Ramos (cell line): ENCODE measurements around the gene MYO18B.

ENCODE experiments used
- in situ Hi-C: fragments of 300-500 bp; cut with MboI; formaldehyde crosslinking; loops from one replicate; pipeline ENCODE4 v1.14.3; 2022; ENCODE audit warnings: low sequenced_read_pairs; ENCODE audit not compliant: unreplicated experiment

The MYO18B gene

DNA sequence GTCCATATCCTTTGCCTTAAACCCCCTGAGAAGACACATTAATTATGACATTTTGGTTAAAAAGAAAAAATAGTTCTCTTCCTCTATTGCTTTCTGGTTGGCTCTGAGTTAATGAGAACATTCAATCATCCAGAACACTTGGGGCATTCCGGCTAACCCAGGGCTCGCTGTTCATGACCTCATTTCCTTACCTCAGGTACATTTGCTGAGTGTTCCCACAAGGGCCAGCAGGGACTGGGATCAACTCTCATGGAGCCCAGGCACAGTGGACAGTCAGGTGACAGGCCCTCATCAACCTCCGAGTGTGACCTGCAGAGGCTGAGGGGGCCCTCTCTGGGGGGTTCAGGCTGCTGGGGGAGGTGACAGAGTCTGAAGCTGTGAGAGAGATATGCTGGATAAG, 98.9 kb downstream of the MYO18B start:
- in situ Hi-C loops, result no loop called here

GRCh38 chr22:25841775-25842174, 99.8 kb downstream of the MYO18B start:
- in situ Hi-C loops, result no loop called here

DNA sequence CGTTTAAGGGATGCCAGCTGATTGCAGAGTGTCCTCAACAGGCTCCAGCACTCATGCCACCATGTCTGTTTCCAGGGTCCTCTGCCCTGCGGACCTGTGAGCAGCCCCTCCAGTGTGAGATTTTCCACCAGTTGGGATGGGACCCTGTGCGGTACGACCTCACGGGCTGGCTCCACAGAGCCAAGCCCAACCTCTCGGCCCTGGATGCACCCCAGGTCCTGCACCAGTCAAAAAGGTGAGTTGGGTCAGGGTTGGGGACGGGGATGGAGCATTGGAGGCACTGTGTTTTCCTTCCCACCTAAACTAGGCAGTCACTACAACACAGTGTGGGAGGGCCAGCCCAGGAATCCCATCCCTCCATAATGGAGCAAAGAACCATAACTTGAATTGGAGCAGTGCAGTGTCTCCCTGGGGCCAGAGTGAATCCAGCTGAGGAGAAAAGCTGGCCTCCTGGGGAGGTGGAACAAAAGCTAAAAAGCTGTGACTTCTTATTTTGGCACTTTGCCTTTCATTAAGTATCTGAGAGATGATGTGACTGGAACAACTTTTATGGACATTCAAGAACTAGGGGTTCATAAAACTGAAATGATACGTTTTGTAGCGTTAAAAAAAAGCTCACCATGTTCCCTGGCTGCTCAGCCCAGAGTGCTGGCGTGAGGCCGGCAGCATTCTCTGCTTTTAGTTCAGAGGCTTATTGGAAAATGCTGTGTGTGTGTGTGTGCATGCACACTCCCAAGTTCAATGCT, 101.8 kb downstream of the MYO18B start:
- in situ Hi-C loops, result no loop called here

GRCh38 chr22:25844601-25845000, 102.6 kb downstream of the MYO18B start:
- in situ Hi-C loops, result no loop called here

- in situ Hi-C loops, result no loop called here
Observed at GRCh38 chr22:25845985-25846745, 104.2 kb downstream of the MYO18B start.

DNA sequence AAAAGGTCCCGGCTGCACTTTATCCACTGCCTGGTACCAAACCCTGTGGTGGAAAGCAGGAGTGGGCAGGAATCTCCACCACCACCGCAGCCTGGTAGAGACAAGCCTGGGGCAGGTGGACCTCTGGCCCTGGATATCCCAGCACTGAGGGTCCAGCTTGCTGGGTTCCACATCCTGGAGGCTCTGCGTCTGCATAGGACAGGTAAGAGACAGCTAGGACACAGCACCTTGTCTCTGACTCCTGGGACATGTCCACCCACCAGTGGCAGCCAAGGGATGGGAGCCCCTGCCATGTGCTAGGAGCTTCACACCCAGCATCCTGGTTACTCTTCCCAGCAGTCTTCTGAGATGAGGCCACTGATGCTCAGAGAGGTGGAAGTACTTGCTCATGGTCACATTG, 105.5 kb downstream of the MYO18B start:
- in situ Hi-C loops, result no loop called here

- in situ Hi-C loops, result no loop called here
Observed at GRCh38 chr22:25848954-25849353, 107.0 kb downstream of the MYO18B start.

- in situ Hi-C loops, result no loop called here
Observed at GRCh38 chr22:25849522-25849921, 107.5 kb downstream of the MYO18B start.

DNA sequence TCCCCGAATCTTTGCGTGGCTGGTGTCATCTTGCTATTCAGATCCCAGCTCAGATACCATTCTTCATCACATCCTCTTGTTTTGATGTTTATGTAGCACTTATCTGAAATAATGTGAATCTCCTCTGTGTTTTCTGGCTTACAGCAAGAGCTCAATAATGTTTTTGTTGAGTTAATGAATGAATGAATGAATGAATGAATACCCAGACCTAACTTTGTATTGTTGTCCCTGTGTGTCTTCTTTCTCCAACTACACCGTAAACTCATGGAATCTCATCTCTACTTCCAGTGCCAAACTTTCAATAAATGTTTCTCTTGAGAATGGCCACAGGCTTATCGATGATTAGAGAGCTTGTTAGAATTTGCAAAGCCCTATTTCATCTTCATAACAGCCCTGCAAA, 110.2 kb downstream of the MYO18B start:
- in situ Hi-C loops, result no loop called here

DNA sequence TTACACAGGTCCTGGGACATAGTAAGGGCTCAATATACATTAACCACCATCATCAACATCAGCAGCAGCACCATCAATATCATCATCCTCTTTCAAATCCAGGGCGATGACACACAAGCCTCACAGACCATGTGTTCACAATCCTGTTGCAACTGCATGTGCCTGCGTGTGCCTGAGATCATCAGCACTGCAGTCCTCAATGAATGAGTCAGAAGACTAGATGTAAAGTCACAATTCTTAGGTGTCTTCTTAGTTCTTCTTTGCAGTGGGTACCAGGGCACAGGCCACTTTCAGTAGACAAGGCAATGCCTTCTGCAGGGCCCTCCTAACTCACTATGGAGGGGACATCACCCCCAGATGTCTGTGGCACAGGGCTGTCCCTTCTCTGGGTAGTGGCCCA, 111.1 kb downstream of the MYO18B start:
- in situ Hi-C loops, result no loop called here

- in situ Hi-C loops, result no loop called here
Observed at GRCh38 chr22:25853501-25854284, 111.7 kb downstream of the MYO18B start.

DNA sequence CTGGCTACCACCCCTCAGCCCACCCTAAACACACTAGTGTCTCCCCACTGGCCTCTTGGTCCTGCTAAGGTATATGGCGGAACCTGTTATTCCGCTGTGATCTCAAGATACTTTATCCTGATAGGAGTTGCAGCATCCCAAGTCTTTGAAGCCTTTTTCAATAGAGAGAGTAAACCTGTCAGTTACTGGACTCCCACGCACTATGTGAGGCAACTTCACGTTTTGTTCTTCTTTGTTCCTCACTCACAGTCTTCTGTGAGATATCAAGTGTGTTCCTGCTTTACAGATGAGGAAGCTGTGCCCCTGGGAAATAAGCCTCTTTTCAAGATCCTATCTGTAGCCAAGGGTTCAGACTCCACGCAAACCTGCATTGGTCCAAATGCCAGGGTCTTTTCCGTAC, 127.8 kb downstream of the MYO18B start:
- in situ Hi-C loops, result no loop called here

GRCh38 chr22:25874327-25874726, 132.3 kb downstream of the MYO18B start:
- in situ Hi-C loops, result no loop called here

- in situ Hi-C loops, result no loop called here
Observed at GRCh38 chr22:25875461-25875860, 133.5 kb downstream of the MYO18B start.

GRCh38 chr22:25876871-25877270, 134.9 kb downstream of the MYO18B start:
- in situ Hi-C loops, result no loop called here

- in situ Hi-C loops, result no loop called here
Observed at GRCh38 chr22:25878933-25879332, 136.9 kb downstream of the MYO18B start.

DNA sequence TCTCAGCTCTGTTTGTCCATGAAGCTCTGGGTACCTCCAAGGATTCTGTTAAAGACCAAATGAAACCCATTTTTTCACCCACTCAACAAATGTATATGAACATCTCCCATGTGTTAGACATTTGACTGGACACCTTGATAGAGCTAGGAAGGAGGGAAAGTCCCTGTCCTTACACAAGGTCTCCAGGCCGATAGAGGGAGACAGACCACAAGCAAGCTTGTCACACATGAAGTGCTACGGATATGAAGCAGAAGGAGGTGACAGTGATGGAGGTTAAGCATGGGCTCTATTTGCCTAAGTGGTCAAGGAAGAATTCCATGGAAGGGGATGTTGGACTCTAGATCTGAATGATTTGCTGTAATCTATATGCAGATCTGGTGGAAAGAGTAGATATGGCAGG, 138.5 kb downstream of the MYO18B start:
- in situ Hi-C loops, result no loop called here

DNA sequence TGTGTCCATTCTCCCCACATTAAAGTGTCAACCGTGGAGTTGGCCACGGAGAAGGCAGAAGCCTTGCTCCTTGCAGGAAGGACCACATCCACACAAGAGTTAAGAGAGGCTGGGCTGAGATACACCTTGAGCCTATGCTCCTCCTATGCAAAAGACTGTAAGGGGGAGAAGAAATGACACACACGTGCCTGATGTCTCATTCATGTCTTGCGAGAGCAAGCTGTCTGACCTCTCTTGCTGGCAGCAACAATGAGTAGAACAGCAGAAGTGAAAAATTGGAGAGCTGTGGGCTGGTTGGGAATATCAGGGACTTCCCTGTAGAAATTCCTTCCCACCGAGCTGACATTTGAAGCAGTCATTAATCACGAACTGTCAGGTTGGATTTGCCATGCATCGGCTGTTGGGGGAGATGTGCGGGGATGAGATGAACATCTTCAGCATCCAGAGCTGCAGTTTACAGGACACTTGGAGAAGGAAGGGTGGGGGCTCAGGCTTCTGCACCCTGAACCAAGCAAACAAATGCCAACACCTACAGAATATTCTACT, 139.3 kb downstream of the MYO18B start:
- in situ Hi-C loops, result no loop called here

- in situ Hi-C loops, result no loop called here
Observed at GRCh38 chr22:25882360-25882759, 140.4 kb downstream of the MYO18B start.

DNA sequence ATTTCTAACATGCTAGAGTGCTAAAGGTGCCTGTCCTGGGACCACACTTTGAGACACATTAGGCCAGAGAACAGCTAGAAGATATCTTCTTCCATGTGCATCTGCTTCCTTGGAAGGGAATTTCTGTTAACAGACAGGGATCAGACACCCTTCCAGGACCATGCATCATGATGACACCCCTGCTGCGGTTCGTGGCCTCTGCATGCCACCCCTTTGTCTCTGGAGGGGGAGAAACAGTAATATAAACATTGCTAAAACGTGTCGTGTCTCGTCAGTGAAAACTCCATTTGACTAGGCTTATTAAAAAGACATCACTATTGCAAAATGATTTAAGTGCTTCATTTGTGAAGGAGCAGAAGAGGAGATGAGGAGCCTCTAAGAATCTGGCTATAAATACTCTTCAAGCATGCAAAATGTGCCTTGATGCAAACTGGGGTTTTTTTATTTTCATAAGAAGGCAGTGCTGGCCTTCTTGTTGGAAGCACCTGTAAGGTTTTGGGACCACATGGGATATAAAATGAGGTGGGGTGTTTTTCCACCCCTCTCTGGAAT, 141.6 kb downstream of the MYO18B start:
- in situ Hi-C loops, result no loop called here
